HT-29 (cell line): ENCODE data around the gene XPNPEP3. TPM values are rescaled to one million over a fixed set of nuclear protein-coding genes. Genes with fewer than 3 reads are reported as not detected.

Experiments
- DNase-seq: peaks from one replicate; pipeline ENCODE4 v3.0.0-alpha.2; 2015; ENCODE audit warnings: low spot score
- total RNA-seq: library from RNA; depleted of rRNA; stranded (reverse); fragments of >200 nt; shearing (Covaris generic); gene quantifications from 2 replicates; pipeline ENCODE4 v1.2.3, GENCODE V29; 2014

The XPNPEP3 gene
- total RNA-seq, 1 experiment from 2014 or later = 5.8 TPM

- DNase-seq = no peak
Measured at GRCh38 chr22:40939202-40939601, 82.3 kb downstream of the XPNPEP3 start.

DNA sequence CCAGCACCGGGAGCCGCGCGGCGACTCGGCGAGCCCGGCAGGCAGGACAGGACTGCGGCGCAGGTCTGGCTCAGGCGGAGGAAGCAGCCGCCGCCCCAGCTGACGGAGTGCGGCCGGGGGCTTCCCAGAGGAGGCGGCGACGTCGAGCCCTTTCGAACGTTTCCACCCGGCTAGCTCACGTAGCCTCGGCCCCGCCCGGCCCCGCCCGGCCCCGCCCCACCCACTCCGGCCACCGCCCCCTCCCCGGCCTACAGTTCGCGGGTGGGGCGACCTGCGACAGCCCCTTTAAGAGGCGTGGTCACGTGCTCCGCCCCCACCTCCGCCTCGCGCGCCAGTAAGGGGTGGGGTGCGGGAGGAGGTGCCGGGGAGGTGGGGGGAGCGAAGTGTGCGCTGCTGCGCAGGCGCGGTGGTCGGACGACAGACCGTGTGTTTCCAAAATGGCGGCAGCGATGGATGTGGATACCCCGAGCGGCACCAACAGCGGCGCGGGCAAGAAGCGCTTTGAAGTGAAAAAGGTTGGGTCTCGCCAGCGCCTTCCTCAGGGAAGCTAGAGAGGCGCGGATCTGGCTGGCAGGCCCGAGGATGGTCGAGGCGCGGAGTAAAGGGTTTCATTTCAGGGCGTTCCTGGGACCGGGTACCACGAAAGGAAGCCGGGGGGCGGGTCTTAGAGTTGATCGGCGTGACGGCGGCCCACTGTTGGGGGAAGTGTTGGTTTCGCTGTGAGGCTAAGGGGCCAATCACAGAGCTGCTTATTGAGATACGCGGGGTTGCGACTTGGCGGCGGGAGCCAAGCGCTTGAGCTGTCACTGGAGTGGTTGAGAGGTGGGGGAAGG, 94.2 kb downstream of the XPNPEP3 start, which contains the start of gene RBX1:
RBX1 (plus strand) TSS at position 417 of the 833 bp plus-strand sequence; CDS start at position 438, 21 bp downstream.
- peak; percentile 92 for DNase-seq

DNA sequence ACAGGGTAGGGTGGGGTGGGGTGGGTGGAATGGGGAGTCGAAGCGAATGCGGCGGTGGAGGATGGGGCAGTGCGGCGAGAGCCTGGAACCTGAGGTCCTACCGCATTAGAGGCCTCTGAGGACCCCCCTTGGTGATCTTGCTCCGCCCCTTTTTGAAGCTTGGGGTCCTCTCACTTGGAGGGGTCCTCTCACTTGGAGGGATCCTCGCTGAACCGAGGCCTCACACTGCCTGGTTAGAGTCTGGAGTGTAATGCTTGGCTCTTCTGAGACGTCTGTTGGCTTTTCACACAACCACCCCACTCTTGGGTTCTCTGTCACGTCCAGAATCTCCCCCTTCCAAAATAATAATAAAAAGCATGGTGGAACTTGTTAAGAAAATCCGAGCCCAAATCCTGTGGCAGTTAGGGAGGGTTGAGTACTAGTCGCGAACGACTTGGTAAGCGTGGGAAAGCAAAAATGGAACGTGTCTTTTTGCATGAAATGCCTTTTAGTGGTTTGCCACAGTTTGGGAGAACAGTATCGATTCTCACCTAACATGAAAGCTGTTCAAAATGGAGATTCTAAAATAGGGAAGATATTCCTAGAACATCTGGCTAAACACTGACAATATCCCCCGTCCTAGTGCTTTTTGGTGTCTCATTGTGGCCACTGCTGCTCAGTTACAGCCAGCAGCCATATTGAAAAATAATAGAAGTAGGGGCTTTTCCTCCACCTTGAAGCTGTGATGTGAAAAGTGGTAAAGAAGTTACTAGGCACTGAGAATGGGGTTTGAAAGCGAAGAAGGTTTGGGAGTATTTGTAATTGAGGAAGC, 95.1 kb downstream of the XPNPEP3 start:
- DNase-seq = peak; percentile 35

GRCh38 chr22:40953471-40953870, 96.5 kb downstream of the XPNPEP3 start:
- no peak for DNase-seq

GRCh38 chr22:40954113-40954512, 97.2 kb downstream of the XPNPEP3 start:
- DNase-seq = no peak

DNA sequence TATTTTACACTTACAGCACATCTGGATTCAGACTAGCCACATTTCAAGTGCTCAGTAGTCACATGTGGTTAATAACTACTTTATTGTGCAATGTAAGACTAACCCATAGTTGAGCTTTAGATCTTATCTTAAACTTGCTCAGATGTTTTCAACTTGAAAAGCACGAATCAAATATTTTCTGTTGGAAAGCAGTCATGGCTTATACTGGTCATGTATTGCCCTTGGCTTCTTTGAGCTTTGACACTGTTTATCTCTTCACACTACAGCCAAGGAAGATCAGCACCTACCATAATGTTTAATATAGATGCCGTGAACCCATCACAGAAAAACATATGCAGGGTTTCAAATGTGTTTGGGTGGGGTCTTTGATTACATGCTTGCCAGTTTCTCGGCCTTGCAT, 98.6 kb downstream of the XPNPEP3 start:
- DNase-seq = no peak

DNA sequence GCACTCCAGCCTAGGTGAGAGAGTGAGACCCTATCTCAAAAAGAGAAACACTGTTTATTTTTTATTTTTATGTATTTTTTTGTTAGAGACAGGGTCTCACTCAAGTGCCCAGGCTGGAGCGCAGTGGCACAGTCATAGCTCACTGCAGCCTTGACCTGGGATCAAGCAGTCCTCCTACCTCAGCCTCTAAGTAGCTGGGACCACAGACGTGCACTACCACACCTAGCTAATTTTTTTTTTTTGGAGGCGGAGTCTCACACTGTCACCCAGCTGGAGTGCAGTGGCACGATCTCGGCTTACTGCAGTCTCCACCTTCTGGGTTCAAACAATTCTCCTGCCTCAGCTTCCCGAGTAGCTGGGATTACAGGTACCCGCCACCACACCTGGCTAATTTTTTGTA, 100.7 kb downstream of the XPNPEP3 start:
- no peak for DNase-seq

GRCh38 chr22:40958299-40958698, 101.4 kb downstream of the XPNPEP3 start:
- no peak for DNase-seq

DNA sequence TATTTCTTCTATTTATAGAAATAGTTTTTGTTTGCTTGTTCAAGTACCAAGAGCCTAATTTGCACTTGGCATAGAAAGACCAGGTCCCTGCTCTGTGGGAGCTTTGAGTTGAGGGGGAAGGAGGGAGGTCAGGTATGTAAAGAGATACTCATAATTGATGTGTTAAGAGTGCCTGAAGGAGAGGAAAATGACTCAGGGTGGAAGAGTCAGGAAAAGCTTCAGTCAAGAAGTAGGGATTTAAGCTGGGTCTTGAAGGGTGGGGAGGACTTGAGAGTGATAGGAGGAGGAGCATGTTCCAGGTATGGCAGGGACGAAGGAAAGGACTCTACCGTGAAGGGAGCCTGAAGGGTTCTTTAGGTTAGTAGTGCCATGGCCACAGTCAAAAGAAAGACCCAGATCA, 103.2 kb downstream of the XPNPEP3 start:
- no peak for DNase-seq

GRCh38 chr22:40965936-40966725, 109.2 kb downstream of the XPNPEP3 start:
- DNase-seq = no peak

- no peak for DNase-seq
Measured at GRCh38 chr22:40966726-40967085, 109.8 kb downstream of the XPNPEP3 start.

DNA sequence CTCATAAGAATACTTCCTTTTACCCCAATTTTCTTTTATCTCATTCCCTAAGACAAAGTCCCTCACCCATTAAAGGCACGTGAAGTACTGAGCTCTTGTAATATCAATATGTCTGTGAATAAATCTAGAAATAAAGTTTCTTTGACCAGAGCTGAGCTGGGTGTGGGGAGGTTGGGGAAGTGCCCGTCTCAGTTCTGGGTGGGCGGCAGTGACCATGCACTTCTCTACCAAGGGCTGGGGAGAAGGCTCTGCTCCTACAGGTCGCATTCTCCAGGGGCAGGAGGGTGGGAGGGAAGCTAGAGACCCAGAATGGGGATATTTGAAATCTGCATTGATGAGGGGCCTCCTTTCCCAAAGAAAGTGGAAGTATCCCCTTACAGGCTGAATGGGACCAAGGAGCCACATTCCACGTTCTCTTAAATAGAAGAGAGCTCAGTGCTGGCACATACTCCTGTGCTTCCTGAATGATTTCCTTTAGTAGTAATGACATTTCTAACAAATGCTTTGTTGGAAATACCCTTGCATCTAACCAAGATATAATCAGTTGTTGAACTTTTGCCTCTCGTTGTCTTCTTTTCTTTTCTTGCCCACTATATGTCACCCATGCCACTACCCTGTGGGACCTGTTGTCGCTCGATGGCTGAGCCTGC, 110.3 kb downstream of the XPNPEP3 start:
- DNase-seq = no peak

- no peak for DNase-seq
Measured at GRCh38 chr22:40972587-40972986, 115.6 kb downstream of the XPNPEP3 start.

GRCh38 chr22:40973144-40973543, 116.2 kb downstream of the XPNPEP3 start:
- no peak for DNase-seq

- DNase-seq = no peak
Measured at GRCh38 chr22:40975366-40975765, 118.4 kb downstream of the XPNPEP3 start.

- DNase-seq = no peak
Measured at GRCh38 chr22:40976866-40977700, 120.1 kb downstream of the XPNPEP3 start.

DNA sequence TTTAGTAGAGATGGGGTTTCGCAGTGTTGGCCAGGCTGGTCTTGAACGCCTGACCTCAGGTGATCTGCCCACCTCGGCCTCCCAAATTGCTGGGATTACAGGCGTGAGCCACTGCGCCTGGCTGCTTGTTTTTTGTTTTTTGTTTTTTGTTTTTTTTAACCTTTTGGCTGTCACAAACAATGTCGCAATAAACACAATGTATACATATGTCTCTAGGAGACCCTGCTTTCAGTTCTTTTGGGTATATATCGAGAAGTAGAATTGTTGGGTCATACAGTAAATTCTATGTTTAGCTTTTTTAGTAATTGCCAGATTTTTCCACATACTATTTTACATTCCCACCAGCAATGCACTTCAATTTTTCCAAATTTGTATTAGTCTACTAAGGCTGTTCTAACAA, 122.2 kb downstream of the XPNPEP3 start:
- DNase-seq = no peak

DNA sequence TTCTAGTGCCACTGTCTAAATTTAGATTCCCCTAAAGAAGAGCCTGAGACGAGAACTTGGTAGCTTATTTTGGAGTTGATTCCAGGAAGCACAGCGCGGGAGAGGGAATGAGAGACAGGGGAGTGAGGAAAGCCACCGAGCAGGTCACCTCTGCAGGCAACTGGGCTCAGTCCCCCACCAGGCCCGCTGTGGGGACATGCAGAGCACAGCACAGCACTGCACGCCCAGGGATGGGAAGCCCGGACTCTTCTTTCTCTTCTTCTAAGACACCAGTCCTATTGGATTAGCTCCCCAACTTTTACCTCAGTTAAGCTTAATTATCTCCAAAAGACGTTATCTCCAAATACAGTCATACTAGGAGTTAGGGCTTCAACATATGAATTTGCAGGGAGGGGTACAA, 122.9 kb downstream of the XPNPEP3 start:
- DNase-seq = no peak
